ENCODE data around the gene SEMA5A. TPM values are rescaled to one million over a fixed set of nuclear protein-coding genes. Genes with fewer than 3 reads are reported as not detected.

The SEMA5A gene
- total RNA-seq, 4 donors from 2014 or later = 2.6 to 36.5 (median 4.7) TPM

DNA sequence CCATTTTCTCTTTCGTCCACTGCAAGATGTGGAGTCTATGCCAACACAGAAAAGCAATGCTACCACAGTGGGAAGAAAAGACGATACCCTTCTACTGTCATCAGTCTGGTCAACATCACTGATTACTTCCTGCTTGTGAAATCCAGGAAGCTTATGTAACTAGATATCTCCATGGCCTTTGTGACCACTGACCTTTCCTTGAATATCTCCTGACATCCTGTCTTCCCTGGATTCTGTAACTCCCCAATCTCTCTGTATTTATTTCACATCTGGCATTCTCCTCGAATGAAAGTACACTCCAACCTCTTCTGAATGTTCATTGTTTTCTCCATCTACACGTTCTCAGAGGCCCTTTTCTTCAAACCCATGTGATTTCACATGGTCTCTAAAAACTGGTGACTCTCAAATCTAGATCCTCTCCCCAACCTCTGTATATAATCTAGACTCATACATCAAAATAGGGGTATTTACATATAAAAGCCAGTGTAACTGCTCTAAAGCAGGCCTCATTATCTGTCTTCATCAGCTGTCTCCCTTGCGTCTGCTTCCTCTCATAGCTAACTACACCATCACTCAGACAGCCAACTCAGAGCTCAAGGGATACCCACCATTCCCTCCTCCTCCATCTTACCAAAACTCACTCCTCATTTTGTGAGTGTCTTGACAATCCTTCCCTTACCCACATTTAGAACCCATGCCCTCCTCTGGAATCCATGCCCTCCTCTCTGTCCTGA, 156.8 kb downstream of the SEMA5A start:
- TF ChIP-seq, protein P1, sequence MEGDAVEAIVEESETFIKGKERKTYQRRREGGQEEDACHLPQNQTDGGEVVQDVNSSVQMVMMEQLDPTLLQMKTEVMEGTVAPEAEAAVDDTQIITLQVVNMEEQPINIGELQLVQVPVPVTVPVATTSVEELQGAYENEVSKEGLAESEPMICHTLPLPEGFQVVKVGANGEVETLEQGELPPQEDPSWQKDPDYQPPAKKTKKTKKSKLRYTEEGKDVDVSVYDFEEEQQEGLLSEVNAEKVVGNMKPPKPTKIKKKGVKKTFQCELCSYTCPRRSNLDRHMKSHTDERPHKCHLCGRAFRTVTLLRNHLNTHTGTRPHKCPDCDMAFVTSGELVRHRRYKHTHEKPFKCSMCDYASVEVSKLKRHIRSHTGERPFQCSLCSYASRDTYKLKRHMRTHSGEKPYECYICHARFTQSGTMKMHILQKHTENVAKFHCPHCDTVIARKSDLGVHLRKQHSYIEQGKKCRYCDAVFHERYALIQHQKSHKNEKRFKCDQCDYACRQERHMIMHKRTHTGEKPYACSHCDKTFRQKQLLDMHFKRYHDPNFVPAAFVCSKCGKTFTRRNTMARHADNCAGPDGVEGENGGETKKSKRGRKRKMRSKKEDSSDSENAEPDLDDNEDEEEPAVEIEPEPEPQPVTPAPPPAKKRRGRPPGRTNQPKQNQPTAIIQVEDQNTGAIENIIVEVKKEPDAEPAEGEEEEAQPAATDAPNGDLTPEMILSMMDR (IDR thresholded peaks at IDR 0.05; ENCODE audit: low read depth) = no peak

DNA sequence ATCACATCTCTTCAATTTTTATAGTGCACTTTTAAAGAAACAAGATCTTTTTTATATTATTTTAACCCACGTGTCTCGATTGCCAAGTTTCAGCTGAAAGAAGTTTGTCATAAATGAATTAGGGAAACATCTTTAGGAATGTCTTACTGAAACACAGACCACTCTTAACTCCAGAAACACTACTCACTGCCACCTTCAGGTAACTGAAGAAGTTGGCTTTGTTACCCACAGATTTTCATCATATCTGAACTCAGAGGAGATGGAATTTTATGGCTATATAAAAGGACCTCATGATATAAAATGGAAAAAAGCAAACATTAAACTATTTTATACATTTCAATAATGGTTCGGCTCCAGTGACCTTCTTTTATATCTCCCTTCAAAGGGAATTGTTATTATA, 158.0 kb downstream of the SEMA5A start:
- TF ChIP-seq, protein P1 (IDR thresholded peaks at IDR 0.05; ENCODE audit: low read depth) = no peak

DNA sequence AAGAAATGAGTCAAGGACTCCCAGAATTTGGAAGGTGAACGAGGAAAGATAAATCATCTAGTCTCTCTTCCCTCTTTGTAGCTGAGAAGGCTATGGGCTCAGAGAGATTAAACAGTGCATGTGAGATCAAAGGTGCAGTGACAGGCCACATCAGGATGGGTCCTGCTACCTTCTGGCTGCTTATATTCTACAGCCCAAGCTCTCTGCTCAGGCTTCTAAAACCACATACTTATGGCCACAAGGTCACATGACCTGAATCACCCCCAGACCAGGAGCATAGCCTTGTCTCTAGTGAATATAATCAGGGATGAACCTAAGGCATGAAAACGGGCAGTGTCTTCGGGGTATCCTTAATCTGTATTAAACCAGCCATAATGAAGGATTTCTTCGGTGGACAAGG, 158.9 kb downstream of the SEMA5A start:
- TF ChIP-seq, protein P1 (IDR thresholded peaks at IDR 0.05; ENCODE audit: low read depth) = no peak

DNA sequence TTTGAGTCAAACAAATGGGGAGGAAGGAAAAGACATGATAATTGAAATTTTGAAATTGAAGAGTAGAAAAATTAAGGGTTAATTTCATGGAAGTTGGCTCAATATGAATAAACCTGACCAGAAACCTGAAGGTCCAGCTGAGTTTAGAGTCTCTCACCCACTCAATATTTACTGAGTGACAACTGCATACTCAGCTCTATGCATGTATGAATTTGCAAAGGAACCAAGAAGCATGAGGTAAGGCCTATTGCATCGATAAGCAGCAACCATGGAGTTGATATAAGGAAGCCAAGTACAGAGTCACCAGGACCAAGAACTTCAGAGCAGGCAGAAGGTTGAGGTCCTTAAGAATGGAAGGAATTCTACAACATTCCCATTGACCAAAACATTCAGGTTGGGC, 163.4 kb downstream of the SEMA5A start:
- TF ChIP-seq, protein P1 (IDR thresholded peaks at IDR 0.05; ENCODE audit: low read depth) = no peak

DNA sequence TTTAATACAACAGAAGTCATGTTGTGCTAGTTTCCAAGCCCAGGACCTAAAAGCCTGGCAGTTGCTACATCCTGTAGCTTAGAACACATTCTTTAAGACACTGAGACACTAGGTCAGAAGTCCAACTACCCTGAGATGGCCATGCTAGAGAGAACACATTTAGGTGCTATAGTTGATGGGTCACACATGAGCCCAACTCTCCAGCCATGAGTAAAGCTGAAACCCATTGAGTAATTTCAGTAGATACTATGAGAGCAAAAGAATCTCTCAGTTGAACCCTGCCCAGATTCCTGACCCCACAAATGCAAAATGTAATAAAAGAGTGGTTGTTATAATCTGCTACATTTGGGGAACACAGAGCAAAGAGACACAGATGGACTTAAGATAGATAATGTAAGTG, 164.4 kb downstream of the SEMA5A start:
- TF ChIP-seq, protein P1 (IDR thresholded peaks at IDR 0.05; ENCODE audit: low read depth) = no peak

DNA sequence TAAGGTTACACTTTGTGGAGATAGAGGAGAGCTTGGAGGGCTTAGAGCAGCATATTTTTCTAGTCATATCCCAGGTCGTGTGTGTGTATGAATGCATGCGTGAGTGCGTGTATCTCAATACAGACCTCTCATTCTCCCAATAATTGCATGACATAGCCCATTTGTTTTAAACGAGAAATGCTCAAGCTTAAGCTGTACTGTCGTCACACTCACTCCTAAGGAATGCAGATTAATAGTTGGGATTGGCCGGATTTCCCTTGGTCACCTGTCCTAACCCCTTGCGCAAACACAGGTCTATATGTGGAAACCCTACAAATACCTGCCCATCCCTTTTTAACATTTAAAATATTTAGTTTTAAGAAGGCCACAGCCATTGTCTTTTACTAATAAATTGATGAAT, 165.8 kb downstream of the SEMA5A start:
- TF ChIP-seq, protein P1 (IDR thresholded peaks at IDR 0.05; ENCODE audit: low read depth) = no peak

DNA sequence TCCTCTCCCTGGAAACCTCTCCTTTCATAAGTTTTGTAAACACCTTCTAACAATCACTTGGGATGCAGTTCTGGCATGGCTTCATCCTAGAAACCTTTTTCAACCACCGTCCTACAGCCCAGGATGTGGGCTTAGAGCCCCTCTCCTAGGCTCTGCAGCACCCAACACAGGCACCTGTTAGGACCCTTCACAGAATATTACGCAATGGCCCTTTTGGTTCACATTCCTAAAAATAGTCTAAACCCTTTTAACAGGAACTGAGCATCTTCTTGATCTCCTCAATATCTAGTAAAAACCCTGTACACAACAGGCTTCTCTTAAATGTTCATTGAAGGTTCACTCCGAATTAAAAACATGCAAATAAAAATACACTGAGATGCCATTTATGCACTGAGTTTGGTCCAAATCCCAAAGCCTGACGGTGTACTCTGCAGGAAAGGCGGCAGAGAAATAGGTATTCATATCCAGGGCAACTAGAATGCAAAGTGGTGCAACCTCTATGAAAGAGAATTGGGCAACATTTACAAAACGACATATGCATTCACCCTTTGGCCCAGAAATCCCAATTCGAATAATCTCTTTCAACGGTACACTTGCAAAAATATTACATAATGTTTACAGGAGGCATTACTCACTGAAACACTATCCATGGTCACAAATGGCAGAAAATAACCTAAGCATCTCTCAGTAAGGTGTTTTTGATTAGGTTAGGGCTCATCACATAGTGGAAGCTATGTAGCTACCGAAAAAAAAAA, 169.3 kb downstream of the SEMA5A start:
- TF ChIP-seq, protein P1 (IDR thresholded peaks at IDR 0.05; ENCODE audit: low read depth) = no peak
